HG03196 (cell line): ENCODE data around the gene ULK3.

ENCODE experiments used
- ATAC-seq: cut with Tn5 transposase; IDR thresholded peaks from one replicate; pipeline ENCODE4 v1.9.1; 2021; ENCODE audit not compliant: unreplicated experiment

Gene ULK3

DNA sequence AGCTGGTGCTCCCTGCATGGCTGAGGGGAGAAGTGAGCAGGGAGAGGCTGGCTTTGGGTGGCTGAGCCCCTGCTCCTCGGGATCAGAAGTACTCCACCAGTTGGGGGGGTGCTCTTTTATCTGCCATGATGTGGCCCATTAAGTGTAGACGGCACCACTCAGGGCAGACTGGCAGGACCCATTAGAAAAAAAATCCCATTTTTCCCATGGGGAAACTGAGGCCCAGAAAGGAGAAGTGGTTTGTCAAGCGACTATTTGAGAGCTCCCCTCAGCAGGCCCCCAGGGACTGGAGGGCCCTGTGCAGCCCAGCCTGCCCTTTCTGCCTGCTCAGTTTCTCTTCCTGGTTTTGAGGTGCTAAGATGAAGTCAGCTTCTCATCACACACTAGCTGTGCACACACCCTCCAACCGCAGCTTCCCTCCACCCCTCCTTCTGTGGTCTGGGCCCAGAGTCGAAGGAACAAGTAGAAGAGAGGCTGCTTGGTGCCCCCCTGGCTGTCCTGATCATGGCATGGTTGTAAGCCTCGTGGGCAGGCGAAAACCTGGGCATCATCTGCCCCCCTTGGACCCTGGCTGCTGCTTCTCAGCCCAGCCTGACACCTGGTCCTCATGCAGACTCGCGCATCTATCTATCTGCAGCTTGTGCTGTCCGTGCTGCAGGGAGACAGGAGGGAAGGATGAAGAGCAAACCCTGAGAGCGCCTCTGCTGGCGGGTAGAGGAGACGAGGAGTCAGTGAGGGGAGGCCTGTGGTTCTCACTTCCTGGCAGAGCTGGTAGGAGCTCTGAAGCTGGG lies 55.5 kb downstream of the ULK3 start:
- peak; percentile 36 for ATAC-seq

DNA sequence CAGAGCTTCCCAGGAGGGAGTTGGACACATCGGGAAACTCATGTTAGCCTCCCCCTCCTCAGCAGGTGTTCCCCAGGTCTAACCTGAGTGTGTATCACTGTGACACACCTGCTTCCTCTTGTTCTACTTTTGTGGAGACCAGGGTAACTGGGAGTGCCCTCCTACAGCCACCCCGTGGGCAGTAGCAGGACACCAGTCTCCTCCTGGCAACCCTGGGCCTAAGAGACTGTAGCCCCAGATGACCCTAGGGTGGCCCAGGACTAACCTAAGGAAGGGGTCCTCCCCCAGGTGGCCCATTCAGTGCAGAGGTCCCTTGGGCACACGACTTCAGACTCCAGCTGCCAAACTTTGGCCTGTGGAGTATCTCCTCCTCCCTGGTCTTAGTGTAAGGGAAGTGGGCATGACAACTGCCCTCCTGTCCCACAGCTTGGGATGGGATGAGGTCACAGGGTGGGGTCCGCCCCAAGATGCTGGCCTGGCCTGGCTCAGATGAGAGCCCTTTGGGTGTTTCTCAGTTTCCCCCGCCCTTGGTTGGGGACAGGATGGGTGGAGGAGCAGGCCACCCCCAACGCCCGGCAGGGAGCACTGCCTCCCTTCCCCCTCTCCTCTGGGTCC lies 56.3 kb downstream of the ULK3 start:
- no peak for ATAC-seq
